ENCODE results near the gene PCIF1.
"Not testable (repeated sequence)": the region's sequence is repeated elsewhere in the genome, so short reads cannot be mapped to it uniquely, and the experiment has no call there.

The PCIF1 gene

GRCh38 chr20:45946149-45946970, 11.9 kb downstream of the PCIF1 start:
- DNase-seq (ENCODE audit: low spot score) (peak; percentile 62), FAIRE-seq (no peak)

DNA sequence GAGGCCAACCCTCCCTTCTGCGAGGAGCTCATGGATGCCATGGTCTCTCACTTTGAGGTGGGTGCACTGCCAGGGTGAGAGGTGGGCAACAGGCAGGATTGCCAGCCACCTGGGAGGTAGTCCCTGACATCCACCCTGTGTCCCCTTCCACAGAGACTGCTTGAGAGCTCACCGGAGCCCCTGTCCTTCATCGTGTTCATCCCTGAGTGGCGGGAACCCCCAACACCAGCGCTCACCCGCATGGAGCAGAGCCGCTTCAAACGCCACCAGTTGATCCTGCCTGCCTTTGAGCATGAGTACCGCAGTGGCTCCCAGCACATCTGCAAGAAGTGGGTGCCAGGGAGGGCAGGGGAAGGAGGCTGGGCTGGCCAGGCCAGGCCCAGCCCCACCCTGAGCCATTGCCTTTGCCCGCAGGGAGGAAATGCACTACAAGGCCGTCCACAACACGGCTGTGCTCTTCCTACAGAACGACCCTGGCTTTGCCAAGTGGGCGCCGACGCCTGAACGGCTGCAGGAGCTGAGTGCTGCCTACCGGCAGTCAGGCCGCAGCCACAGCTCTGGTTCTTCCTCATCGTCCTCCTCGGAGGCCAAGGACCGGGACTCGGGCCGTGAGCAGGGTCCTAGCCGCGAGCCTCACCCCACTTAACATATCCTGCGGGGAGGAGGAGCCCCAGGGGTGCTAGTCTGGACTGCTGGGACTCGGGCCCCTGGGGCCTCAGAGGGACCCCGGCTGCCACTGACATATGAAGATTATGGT, 12.8 kb downstream of the PCIF1 start:
- FAIRE-seq (no peak), DNase-seq (ENCODE audit: low spot score) (no peak)

DNA sequence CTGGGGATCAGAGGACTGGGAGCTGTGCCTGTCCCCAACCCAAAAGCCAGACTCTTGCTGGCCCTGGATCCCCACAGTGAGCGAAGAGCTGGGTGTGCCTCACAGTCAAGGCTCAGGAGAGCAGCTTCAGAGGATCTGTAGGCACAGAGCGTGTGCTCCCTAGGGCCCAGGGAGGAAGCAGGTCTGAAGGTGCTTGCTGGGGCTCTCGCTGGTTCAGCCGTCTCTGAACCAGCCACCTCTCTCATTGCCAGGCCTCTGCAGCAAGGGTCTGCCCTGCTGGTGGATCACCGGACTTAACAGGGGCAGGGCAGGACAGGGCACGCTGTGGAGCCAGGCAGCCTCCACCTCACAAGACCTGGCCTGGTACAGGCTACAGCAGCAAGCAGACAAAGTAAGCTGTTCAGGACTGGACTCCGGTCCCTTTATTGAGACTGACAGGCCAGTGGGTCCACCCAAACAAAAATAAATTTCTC, 13.8 kb downstream of the PCIF1 start:
- no peak for FAIRE-seq
- DNase-seq (ENCODE audit: low spot score) = no peak

DNA sequence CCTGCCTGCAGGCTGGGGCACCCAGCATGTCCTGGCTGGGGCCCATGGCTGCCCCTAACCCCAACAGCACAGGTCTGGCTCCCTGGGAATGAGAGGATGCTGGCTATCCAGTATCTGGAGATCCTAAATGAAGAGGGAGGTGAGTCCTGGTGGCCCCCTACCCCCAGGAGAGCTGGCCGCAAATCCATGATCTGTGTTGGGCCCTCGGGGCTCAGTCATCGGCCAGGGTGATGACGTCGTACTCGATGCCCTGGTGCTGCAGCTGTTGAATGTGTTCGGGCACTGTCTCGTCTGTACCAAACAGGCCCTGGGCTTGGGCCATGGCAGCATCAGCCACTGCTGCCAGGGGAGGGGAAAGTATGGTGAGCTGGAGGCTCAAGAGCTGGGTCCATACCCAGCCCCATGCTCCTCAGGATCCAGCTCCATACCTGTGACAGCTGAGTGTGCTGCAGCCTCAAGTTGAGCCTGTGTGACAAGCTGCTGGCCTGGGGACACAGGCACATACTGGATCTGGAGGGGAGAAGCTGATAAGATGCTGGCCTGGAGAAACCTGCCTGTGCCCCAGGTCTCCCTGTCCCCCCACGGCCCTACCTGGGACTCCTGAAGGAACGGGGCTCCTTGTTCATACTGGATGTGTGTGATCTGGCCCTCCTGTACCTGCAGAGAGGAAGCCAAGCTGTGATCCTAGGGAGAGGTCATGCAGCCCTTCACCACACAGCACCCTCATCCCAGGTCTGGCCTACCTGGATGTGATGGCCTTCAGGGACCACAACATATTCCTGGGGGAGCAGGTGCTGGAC, 14.5 kb downstream of the PCIF1 start:
- FAIRE-seq = no peak
- no peak for DNase-seq (ENCODE audit: low spot score)

DNA sequence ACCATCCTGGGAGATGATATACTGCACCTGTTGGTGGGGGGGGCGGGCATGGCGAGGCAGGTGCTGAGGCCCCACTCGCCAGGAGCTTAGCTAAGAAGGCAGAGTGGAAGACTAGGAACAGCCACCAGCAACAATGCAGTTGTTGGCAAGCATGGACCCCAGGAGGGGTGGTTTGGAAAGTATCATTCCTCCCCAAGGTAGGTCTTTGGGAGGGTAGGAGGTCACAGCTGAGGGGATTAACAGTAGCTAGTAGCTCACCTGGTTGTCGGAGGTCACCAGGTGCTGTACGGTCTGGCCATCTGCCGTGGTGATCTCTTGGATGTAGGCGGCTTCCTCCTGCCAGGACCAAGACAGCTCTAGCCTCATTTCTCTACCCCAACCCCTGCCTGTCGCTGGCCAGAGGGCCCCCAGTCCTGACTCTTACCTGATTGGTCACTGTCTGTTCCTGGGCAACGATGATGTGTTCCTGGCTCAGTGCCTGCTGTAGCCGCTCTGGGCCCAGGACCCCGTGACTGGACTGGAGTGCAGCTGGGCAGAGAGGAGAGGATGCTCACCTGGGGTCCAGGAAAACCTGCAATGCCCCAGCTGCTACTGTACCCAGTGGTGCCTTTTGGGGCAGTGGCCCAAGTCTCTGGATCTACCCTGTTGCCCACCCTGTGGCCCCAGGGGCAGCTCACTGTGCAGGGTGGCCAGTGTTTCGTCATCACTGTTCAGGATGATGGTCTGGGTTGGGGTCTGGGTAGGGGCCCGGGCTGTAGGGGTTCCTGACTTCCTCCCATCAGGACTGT, 15.3 kb downstream of the PCIF1 start:
- no peak for FAIRE-seq

DNA sequence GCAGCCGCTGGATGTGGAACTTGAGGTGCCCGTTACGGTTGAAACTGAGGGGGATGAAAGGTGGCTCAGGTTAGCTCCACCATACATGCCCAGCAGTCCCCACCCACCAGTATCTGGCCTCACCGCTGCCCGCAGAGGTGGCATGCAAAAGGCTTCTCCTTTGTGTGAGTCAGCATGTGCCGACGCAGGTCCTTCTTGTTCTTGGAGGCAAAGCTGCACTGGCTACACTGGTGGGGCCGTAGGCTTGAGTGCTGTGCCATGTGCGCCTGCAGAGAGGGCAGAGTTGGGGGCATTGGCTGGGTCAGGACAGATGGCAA, 15.8 kb downstream of the PCIF1 start:
- DNase-seq (ENCODE audit: low spot score) (no peak), FAIRE-seq (no peak)

More for the DNA sequence above, 15.3 kb downstream of the PCIF1 start:
- no peak for DNase-seq (ENCODE audit: low spot score)

DNA sequence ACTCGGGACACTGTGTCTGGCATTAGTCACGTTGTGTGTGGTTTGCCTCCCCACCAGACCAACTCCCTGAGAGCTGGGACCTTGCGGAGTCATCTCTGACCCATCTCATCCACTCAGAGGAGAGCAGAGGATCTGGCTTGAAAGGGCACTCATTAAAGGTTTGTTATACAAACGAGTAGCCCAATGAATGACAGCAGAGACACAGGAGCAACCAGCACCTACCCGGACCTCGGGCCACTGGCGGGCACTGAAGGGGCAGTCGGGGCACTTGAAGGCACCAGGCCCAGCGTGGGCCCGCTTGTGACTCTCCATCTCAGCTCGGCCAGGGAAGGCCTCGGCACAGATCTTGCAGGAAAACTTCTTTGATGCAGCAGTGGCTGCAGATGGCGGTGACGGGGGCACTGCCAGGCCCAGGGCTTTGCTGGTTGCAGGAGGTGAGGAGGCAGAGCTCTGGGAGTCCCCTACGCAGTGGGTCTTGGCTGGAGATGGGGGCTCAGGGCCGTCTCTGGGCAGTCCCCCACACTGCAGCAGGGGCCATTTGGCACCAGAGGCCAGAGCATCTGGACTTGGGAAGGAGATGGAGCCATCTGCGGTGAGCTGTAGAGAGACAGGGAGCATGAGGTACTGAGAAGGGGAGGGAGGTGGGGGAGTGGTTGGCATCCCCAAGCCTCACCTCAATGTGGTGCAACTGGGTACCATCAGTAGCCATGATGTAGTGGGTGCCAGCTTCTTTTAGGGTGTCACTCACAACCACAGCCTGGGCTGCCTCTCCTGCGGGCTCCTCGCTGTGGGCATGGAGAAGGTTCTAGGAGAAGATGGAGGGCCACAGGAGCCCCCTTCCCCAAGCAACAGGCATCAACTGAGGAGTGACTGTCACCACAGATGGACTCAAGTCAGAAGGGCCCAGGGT, 17.7 kb downstream of the PCIF1 start:
- FAIRE-seq (no peak), DNase-seq (ENCODE audit: low spot score) (peak; percentile 13)

DNA sequence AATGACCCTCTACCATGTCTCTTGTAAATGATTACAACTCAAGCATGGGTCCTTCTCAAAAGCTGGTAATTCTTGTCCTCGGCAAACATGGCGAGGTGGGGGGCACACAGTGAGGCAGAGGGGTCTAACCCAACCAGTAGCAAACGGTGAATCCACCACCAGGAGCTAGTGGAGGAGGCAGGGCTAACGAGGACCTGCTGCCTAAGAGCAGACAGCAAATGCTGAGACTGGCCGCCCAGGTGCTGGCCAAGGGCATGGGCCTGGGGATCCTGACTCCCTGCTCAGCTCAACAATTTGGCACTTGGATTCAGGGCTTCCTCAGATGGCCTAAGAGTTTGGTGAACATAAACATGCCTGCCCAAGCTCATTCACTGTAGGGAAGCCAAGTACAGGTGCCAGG, 18.4 kb downstream of the PCIF1 start:
- no peak for DNase-seq (ENCODE audit: low spot score)
- no peak for FAIRE-seq

- FAIRE-seq (no peak), DNase-seq (ENCODE audit: low spot score) (no peak)
Measured at GRCh38 chr20:45953672-45954071, 19.2 kb downstream of the PCIF1 start.

DNA sequence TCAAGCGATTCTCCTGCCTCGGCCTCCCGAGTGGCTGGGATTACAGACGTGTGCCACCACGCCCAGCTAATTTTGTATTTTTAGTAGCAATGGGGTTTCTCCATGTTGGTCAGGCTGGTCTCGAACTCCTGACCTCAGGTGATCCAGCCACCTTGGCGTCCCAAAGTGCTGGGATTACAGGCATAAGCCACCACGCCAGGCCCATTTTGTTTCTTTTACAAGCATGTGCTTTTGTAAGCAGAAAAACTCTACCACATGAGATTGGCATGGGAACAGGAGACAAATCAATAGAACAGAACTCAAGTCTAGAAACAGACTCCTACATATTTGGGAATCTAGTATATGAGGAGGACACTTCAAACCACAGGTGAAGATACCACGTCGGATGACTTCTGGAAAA, 21.8 kb downstream of the PCIF1 start:
- not testable (repeated sequence) for FAIRE-seq; DNase-seq (ENCODE audit: low spot score)

- DNase-seq (ENCODE audit: low spot score) = no peak
- no peak for FAIRE-seq
Measured at GRCh38 chr20:45957021-45957941, 22.8 kb downstream of the PCIF1 start.

- no peak for DNase-seq (ENCODE audit: low spot score)
- FAIRE-seq = no peak
Measured at GRCh38 chr20:45958593-45958992, 24.1 kb downstream of the PCIF1 start.

DNA sequence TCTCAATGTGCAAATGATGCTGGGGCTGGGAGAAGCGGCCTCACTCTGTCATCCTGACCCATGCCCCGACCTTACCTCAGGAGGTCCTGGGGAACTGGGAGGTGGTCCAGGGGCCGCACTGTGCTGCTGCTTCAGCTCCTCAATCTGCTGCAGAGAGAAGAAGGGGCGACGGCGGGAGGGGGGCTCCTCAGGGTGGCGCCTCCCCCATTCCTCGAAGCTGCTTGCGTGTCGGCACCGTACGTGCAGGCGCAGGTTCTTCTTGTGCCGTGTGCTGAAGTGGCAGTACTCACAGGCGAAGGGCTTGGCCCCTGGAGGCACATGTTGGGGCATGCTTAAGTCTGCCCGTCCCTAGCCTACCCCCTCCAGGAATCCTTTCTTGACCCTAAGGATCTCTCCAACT, 24.6 kb downstream of the PCIF1 start:
- FAIRE-seq (no peak), DNase-seq (ENCODE audit: low spot score) (no peak)

- DNase-seq (ENCODE audit: low spot score) (no peak), FAIRE-seq (no peak)
Measured at GRCh38 chr20:45959956-45960630, 25.6 kb downstream of the PCIF1 start.

DNA sequence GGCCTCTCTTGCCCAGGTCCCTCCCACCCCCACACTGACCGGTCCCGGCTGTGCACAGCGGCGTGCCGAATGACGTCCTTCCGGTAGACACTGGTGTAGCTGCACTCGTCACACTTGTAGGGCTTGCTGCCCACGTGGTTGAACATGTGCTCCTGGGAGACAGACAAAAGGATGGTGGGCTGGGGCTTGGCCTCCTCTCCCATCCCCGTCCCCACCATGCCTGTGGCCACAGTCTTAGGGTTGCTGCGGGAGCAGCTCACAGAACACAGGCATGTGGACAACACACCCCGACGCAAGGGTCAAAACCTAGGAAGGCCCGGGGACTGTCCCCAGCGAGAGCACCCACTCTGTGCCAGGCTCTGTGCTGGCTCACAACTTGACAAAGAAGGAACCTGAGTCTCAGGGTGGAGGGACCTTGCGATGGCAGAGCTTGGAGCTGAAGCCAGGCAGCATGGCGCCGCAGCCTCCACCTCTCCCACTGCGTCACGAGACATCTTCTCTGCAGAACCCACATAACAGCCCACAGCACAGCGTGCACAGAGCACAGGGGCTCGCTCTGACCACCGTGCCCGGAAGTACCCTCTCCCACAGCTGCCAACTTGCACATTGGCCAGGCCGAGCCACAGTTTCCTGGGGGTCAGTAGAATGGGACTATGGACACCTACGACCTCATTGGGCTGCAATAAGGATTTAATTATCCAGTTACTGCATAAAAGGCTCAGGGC, 27.7 kb downstream of the PCIF1 start:
- DNase-seq (ENCODE audit: low spot score) (no peak), FAIRE-seq (no peak)

GRCh38 chr20:45963059-45964005, 28.8 kb downstream of the PCIF1 start:
- DNase-seq (ENCODE audit: low spot score) = peak; percentile 24
- no peak for FAIRE-seq

DNA sequence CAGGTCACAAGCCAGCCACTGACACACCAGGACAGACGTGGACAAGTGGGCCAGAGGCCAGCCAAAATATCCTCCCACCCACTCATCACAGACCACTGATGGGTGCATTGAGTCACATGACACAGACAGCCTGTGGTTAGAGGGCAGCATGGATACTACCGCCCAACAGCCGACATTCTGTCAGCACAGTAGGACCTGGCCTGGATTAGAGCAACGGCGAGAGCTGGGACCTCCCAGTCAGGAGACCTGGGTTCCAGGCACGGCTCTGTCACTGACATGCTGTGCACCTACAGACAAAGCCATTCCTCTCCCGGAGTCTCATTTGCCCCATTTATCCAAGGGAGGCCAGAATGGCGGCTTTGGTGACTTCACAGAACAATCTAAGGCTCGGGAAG, 29.5 kb downstream of the PCIF1 start:
- FAIRE-seq = no peak
- no peak for DNase-seq (ENCODE audit: low spot score)
